ENCODE measurements around the gene JAK3. TPM values are rescaled to one million over a fixed set of nuclear protein-coding genes. Genes with fewer than 3 reads are reported as not detected.

Gene JAK3
- 0.58 and 2.6 TPM in 2 replicates for total RNA-seq

DNA sequence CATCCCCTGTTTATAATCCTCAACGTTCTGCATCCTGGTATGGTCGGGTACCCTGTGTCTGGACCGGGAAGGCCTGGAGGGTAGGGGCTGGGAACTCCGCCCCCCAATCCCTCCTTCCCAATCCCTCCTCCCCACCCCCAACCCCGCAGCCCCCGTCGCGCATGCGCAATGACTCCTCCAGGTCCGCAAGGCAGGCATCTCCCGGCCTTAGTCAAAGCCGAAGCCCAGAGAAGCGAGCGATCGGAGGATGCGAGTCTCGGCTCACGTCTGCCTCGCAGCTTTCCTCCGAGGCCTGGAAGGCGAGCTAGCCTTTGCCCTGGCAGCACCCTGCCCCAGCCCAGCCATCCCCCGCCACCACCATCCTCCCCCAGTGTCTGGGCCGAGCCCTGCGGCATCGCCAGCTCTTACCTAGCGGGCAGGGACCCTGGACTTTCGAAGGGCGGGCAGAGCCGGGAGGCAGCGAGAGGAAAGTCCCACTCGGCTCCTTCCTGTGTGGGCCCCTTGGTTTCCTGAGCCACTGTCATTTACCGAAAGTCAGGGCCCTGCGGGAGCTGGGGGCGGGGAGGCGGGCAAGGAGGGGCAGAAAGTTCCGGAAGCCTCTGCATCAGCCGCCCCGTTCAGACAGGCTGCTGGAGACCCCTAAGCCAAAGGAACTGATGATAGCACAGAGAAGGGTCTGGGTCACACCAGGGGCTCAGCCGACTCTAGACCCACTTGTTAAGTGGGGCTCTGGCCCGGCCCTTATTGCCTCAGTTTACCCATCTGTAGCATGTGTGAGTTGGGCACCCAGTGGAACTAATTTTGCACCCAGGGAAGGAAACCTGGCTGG lies at the start of gene JAK3:
Gene JAK3, minus strand, starts transcription at position 445 of the 829 bp plus-strand sequence. CDS start 3,565 bp downstream, outside the sequence.

DNA sequence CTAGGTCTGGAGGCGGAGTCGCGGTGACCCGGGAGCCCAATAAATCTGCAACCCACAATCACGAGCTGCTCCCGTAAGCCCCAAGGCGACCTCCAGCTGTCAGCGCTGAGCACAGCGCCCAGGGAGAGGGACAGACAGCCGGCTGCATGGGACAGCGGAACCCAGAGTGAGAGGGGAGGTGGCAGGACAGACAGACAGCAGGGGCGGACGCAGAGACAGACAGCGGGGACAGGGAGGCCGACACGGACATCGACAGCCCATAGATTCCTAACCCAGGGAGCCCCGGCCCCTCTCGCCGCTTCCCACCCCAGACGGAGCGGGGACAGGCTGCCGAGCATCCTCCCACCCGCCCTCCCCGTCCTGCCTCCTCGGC lies 24.1 kb upstream of the JAK3 start, which contains the start of gene SLC5A5:
Gene SLC5A5, plus strand, starts transcription at position 68 of the 373 bp plus-strand sequence. CDS start 375 bp downstream, outside the sequence.

DNA sequence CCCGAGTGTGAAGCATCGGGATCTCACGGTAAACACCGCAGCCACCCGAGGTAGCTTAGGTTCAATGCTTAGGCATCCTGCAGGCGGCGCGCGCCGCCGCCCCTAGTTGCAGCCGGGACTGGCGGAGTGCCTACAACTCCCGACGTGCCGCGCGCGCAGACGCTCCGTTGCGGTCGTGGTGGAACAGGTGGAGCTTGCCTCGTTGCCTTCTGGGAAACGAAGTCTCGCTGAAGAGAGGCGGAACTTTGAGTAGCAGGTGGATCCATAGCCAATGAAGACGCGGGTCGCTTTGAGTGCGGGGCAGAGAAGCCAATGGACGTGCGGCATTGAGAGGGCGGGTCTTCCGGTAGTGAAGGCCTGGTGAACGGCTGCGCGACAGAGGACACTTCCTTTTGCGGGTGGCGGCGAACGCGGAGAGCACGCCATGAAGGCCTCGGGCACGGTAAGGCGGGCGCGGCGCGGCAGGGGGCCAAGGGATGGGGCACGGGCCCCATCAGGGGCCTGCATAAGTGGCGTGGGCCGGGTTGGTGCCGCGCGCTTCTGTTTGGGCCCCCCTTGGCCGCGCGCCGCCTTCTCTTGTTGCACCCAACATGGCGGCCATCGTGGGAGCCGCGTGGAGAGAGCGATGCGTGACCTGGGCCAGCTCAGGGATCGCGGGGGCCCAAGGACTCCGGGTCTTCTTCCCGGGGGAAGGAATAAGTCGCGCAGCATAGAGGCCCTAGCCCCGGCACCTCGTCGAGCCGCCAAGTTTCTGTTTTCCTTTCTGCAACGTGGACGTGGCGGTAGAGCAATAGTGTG lies 11.9 kb upstream of the JAK3 start, which contains the start of gene RPL18A:
Gene RPL18A, plus strand, starts transcription at position 378 of the 798 bp plus-strand sequence. Its CDS starts 47 bp downstream, at position 425.

DNA sequence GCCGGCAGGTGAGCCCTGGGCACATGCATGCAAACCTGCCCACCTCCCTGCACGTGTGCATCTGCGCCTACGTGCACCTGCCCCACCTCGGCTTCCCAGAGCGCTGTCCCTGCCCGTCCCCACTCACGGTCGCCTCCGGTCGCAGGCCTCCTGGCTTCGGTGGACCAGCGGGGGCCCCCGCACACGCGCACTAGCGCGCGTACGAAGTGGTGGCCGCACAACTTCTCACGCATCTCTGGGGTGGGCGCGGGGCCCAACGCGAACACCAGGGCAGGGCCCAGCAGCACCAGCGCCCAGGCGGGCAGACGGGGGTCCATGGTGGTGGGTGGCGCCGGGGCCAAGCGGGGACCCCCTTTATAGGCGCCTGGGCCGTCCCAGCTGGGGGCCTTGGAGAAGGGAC lies 26.6 kb downstream of the JAK3 start, which contains the start of gene INSL3:
Gene INSL3, minus strand, starts transcription at position 330 of the 400 bp plus-strand sequence. Its CDS starts 13 bp downstream, at position 317.

DNA sequence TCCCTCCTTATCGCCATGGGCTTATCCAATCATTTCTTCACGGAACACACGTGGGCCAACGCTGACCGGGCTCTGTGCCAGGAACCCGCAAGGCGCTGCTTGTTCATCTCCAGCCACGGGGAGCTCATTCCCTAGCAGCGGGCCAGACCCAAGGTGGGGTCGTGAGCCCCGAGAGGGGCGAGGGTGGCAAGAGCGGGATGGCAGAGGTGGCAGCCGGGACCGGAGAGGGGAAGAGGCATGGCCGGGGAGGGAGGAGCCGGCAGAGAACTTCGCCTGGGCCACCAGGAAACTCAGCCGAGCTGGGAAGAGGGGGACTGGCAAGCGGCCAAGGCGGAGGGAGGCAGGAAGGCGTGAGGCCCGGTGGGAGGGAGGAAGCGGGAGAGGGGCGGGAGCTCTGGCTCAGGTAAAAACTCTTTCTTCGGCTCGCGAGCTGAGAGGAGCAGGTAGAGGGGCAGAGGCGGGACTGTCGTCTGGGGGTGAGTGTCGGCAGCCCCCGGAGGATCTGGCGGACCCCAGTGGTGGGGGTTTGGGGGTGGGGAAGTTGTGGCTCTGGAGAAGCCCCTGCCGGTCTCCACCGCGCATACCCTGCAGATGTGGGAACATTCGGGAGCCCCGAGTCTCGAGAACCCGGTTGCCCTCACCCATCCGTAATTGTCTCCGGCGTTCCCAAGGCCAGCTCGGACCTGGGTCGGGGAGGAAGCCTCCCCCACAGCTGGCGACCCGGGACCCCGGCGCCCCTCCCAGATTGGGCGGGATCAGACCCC lies 52.9 kb downstream of the JAK3 start, which contains the start of gene B3GNT3:
Gene B3GNT3, plus strand, starts transcription at position 408 of the 764 bp plus-strand sequence. CDS start 12,670 bp downstream, outside the sequence.

Other genes starting within 250 kb of the JAK3 start
- under 0.01 and 0.50 TPM in 2 replicates for gene UNC13A, start 159.6 kb downstream of the JAK3 start, total RNA-seq
- gene MAP1S, start 128.5 kb downstream of the JAK3 start, total RNA-seq = 24.9 and 35.2 TPM in 2 replicates
- 0.29 and 0.83 TPM in 2 replicates for gene FCHO1, start 96.5 kb downstream of the JAK3 start, total RNA-seq
- gene B3GNT3, start 52.8 kb downstream of the JAK3 start, total RNA-seq = not detected in 2 replicates
- not detected in 2 replicates for gene INSL3, start 26.5 kb downstream of the JAK3 start, total RNA-seq
- 1,057 and 1,473 TPM in 2 replicates for gene RPL18A, start 11.9 kb upstream of the JAK3 start, total RNA-seq
- gene SLC5A5, start 24.0 kb upstream of the JAK3 start, total RNA-seq = 0.33 TPM in 1 of 2 replicates, not detected in the other
- 35.4 and 44.2 TPM in 2 replicates for gene CCDC124, start 85.0 kb upstream of the JAK3 start, total RNA-seq
- gene KCNN1, start 119.1 kb upstream of the JAK3 start, total RNA-seq = 0.15 and 0.50 TPM in 2 replicates
- 7.1 and 7.3 TPM in 2 replicates for gene ARRDC2, start 160.2 kb upstream of the JAK3 start, total RNA-seq
- gene IL12RB1, start 239.0 kb upstream of the JAK3 start, total RNA-seq = 0.15 and 0.33 TPM in 2 replicates
- gene MAST3, start 249.8 kb upstream of the JAK3 start, total RNA-seq = 3.8 and 6.0 TPM in 2 replicates

Data from smooth muscle cell of trachea (primary cell).